HG02610 (cell line): ENCODE results near the gene PMF1.

ENCODE experiments used
- ATAC-seq: cut with Tn5 transposase; IDR thresholded peaks from one replicate; pipeline ENCODE4 v1.9.1; 2021; ENCODE audit warnings: mild to moderate bottlenecking, moderate library complexity; ENCODE audit not compliant: unreplicated experiment

The PMF1 gene

DNA sequence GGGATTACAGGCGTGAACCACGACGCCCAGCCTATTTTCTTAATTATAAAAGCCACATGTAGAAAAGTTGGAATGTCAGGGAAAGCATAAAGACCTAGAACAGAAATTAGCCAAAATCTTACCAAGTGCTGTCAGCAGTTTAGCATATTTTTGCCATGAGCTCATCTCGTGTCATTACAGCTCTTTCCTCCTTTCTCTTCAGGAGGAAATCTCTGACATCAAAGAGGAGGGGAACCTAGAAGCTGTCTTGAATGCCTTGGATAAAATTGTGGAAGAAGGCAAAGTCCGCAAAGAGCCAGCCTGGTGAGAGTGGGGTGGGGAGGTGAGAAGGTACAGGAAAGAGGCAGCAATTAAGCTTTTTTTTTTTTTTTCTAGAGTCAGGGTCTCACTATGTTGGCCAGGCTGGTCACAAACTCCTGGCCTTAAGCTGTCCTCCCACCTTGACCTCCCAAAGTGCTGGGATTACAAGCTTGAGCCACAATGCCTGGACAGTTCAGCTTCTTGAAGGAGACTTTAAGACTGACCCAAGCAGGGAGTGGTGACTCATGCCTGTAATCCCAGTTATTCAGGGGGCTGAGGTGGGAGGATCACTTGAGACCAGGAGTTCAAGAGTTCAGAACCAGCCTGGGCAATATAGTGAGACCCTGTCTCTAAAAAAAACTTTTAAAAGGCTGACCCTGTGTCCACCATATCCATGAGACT, 20.8 kb downstream of the PMF1 start:
- no peak for ATAC-seq

DNA sequence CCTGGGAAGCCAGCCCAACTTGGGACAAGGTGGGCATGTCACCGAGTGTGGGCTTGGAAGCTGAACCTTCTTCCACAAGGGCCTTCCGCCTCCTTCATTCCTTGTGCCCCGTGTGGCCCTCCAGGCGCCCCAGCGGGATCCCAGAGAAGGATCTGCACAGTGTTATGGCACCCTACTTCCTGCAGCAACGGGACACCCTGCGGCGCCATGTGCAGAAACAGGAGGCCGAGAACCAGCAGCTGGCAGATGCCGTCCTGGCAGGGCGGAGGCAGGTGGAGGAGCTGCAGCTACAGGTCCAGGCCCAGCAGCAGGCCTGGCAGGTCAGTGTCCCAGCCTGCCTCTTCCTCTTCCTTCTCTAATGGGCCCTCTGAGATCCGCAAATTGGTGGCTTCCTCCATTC, 23.4 kb downstream of the PMF1 start:
- no peak for ATAC-seq

DNA sequence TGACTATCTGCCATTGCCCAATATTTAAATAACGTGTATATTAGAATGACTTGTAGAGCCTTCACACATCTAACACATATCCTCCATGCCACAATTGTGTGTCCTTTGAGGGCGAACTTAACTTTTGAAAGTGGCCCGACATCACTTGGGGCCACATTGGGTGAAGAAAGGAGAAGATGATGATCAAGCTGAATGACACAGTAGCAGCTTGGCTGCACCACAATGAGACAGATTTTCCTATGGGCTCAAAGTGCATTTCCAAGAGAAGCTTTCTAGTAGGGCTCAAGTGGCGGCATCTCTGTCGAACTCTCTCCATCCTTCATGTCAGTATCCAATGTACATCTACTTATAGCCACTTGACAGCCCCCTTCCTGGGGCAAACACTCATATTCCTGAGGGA, 25.4 kb downstream of the PMF1 start:
- no peak for ATAC-seq

DNA sequence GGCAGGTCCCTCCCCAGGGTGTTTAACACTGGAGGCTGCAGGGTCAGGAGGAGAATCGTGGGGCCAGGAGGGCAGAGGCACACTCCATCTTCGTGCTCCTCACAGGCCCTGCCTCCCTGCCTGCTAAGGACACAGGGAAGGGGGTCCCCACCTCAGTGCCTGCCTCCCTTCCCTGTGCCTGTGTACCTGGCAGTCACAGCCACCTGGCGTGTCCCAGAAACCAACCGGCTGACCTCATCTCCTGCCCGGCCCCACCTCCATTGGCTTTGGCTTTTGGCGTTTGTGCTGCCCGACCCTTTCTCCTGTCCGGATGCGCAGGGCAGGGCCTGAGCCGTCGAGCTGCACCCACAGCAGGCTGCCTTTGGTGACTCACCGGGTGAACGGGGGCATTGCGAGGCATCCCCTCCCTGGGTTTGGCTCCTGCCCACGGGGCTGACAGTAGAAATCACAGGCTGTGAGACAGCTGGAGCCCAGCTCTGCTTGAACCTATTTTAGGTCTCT, 28.6 kb downstream of the PMF1 start:
- no peak for ATAC-seq

DNA sequence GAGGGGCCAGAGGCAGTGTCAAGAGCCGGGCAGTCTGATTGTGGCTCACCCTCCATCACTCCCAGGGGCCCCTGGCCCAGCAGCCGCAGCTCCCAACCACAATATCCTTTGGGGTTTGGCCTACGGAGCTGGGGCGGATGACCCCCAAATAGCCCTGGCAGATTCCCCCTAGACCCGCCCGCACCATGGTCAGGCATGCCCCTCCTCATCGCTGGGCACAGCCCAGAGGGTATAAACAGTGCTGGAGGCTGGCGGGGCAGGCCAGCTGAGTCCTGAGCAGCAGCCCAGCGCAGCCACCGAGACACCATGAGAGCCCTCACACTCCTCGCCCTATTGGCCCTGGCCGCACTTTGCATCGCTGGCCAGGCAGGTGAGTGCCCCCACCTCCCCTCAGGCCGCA, 29.1 kb downstream of the PMF1 start, which contains the start of gene BGLAP:
Gene BGLAP, plus strand, starts transcription at position 259 of the 400 bp plus-strand sequence. Its CDS starts 48 bp downstream, at position 307.
- no peak for ATAC-seq

DNA sequence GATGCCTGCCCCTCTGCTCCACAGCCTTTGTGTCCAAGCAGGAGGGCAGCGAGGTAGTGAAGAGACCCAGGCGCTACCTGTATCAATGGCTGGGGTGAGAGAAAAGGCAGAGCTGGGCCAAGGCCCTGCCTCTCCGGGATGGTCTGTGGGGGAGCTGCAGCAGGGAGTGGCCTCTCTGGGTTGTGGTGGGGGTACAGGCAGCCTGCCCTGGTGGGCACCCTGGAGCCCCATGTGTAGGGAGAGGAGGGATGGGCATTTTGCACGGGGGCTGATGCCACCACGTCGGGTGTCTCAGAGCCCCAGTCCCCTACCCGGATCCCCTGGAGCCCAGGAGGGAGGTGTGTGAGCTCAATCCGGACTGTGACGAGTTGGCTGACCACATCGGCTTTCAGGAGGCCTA, 29.9 kb downstream of the PMF1 start:
- no peak for ATAC-seq

DNA sequence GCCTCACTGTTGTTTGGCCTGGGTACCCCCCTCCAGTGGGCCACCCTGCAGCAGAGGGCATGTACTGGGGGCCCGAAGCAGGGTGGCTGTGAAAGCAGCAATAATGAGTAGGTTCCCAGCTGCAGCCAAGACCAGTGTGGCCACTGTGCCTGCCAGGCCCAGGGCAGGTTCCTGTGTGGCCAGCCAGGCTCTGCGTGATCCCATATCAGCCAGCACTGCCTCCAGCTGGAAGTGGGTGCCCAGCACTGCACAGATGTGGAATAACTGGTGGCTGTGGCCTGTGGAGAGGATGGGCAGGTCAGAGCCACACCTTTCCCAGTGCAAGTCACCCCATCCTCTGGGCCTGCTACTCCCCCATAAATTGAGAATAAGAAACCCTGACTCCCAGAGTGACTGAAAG, 31.3 kb downstream of the PMF1 start:
- ATAC-seq: no peak

DNA sequence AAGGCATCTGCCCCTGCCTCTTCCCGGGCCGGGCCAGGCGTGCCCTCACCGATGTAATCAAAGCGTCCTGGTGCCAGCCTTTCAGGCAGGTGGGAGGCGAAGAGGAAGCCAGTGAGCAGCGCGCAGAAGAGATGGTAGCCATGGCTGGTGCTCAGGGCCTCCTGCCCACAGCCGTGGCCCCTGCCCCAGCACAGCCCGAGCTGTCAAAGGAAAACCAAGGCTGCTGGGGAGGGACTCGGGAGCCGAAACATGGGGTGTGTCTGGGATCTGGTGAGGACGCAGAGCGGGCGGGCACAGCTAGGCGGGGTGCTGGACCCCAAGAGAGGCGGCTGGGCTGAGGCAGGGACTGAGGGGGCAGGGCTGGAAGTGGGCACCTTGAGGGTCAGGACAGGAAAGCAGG, 31.9 kb downstream of the PMF1 start:
- no peak for ATAC-seq

DNA sequence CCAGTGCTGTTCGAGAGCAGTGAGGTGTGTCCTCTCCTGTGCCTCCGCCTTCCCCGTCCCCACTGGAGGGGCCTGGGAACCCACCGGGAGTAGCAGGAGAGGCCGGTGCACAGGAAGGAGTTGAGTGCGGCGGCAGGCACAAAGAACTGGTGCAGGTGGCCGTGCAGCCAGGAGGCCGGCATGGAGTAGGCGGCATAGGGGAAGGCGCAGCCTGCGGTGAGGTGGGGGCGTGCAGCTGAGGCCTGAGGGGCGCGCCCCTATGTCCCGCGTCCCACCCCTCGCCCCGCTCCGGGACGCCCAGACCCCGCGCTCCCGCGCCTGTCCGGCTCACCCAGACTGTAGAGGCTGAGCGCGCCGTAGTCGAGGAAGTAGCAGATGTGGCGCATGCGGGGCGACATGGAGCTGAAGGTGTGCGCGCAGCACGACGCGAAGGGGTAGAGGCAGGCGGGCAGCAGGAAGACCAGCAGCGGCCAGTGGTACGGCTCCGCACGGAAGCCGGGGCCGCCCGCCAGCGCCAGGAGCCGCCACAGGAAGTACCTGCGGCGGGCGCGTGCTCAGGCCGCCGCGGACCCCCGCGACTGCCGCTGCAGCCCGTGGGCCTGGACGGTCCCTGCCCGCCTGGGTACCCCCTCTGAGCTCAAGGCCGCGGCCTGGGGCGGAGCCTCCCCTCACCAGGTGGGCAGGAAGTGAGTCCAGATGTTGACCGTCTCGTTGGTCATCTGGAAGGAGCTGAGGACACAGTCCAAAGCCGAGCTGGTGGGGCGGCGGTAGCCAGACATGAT, 32.8 kb downstream of the PMF1 start:
- no peak for ATAC-seq

DNA sequence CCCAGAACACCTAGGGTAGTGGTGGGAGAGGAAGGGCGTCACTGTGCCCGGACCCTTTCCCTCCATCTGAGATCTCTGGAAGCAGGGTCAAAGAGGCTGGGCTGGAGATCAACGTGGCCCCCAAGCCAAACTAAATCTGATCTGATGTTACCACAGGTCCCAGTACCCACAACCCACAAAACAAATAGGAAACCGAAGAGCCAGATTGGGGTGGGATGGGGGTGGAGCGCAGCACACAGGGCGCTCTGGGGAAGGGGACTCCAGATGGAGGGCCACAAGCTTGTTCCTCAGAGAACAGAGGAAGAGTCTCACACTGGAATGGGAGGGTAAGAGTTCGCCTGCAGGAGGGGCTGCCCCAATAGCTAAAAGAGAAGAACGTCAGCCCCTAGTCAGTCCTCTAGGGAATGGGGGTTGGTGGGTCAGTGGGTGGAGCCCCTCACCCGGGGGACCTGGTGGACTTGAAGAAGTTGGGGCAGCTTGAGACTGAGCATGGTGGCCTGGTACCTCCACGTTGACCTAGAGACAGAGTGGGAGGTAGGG, 33.5 kb downstream of the PMF1 start:
- ATAC-seq: no peak

DNA sequence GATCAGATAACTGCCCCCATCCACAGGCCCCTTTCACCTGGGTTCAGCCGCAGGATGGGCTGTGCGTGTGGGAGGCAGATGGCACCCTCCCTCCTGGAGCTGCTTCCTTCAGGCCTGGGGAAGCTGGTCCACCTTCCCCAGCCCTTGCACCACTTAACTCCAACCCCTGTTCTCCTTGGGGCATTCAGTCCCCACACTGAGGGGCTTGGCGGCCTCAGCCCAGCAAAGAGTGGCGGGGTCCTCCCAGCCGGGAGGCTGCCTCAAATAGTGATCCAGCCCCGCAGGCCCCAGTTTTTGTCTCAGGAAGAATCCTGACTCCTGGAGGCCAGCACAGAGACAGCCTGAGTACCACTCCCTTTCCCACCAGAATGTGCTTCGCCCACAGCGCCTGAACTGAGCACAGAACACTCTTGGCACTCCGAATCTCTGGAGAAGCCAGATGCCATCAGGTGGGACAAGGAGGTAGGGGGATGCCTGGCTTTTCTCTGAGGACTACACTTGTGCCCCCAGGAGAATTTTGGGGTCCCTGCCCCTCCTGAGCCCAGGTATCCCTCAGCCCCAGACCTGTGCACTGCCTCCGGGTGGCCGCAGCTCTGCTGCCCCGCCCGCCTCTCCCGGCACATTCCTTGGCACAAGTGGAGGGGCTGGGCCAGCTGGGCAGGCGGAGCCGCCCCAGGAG, 34.1 kb downstream of the PMF1 start:
- ATAC-seq: no peak

DNA sequence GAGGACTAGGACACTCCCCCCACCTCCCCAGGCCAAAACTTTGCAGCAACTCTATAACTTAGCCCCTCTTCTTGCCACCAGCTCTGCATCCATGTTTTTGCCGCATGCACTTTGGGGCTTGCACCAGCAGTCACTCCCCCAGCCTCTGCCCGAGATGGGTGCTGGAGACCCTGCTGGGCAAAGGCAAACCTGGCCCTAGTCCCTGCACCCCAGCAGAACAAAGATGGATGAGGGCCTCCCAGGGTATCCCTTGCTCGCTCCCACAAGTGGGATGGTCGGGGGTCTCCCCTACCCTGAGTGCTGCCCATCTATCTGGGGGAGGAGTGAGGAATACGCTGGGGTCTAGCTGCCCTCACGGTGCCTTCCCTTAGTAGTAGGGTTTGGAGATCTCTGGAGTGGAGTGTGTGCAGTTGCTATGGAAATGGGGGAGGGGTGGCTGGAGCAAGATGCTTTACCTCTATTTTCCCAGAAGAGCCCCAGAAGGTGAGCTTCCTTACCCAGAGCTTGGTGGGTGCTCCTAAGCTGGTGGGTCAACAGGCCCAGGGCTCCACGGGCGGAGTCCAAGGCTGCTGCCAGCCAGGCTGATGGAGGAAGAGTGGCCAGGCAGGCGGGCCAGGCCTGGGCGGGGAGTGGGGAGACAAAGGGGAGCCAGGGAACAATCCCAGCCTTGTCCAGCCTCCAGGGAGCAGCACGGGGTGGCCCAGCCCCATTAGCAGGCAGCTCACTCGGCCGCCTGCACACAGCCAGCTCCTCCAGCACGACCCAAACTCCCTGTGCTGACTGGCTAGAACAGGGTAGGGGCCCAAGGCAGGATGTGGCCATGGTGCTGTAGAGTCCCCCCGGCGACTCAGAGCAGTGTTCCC, 34.9 kb downstream of the PMF1 start, which contains the start of gene PAQR6:
Gene PAQR6, minus strand, starts transcription at position 597 of the 863 bp plus-strand sequence. CDS start 1,325 bp downstream, outside the sequence.
- ATAC-seq: no peak

DNA sequence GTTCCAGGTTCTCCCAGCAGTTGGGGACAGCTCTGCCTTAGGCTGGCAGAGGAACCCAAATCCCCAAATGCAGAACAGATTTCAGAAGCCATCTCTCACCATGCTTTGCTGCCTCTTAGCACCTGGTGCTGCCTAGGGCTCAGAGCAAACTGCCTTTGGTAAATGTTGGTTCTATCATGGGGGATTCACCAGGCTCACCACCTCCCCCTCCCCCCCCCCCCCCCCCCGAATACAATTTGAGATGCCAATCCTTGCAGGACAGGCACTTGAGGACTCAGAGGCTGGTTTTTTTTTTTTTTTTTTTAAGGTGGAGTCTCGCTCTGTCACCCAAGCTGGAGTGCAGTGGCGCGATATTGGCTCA, 35.5 kb downstream of the PMF1 start:
- ATAC-seq: no peak

DNA sequence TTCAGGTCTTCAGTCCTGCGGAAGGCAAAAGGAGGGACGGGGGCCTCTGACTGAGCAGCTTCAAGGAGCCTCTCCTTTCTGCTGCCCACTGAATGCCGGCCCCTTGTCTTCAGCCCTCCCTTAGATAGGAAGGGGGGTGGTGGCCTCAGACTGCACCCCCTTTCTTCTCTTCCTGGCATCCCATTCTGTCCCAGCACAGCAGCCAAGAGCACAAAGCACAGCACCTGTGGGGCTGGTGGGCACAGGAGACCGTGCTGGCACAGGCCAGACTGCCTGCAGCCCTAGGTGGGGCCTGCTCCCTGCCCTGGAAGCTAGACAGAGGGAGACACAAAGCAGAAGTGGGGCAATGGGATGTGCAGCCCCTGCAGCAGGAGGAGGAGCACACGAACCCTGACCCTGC, 36.8 kb downstream of the PMF1 start:
- no peak for ATAC-seq

DNA sequence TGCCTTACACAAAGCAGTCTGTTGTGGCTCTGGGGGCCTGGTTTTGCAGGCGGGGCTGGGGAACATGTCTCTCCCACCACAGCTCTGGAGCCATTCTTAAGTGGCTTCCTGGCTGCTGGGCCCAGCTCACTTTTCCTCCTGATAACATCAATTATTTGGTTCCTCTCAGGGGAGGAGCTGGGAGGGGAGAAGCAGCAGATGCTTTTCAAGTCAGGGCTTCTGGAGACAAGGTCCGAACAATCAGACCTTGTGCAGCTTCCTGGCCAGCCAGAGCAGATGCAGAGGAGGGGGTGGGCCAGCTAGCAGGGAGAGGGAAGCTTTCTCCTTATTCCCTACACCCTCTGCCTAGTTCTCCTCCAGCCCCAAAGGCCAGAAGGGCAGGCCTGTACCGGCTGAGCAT, 38.7 kb downstream of the PMF1 start:
- ATAC-seq: no peak

DNA sequence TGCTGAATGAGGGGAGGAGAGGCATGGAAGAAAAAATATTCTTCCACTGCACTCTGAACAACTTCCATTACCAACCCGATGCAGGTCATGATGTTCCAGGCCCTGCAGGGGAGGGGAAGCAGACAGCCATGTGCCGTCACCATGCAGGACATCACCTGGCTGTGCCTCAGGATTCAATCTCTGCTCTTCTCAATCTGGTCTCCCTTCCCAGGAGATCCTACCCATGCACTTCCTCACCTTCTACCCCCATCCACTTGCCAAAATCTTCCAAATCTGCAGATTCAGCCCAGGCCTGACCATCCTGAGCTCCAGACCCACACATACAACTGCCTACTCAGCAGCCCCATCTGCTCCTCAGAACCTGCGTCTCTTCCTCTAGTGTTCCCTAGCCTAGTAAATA, 40.8 kb downstream of the PMF1 start:
- no peak for ATAC-seq

DNA sequence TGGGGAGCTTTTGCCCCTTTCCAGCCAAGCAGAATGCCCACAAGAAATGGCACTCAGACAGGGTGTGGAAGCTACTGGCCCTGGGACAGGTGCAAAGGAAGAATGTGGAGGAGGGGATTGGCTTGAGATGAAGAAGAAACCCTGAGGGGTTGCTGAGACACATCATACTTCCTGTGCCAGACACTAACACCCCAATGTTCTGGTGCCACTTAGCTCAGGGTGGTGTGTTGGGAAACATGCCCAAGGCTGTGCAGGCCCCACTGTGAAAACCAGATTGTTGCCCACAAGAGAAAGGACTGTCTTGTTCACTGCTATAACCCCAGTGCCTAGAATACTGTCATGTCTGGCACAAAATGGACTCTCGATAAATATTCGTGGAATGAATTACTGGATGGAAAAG, 44.9 kb downstream of the PMF1 start:
- no peak for ATAC-seq

DNA sequence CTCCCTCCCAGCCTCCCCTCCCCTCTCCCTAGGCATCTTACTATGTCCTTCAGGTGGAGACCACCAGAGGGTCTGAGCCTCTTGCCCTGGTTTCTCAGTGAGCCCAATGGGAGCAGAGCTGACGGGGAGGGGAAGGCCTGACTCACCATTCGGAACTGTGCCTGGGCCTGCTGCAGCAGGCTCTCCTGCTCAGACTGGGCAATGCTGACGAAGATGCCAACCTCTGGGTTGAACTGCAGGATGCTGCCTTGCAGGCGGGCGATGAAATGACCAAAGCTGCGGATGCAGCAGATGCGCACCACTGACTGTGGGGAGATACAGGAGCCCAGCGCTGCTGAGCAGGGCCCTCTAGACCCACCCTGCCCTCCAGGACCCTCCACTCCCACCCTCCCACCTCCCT, 46.1 kb downstream of the PMF1 start:
- no peak for ATAC-seq

DNA sequence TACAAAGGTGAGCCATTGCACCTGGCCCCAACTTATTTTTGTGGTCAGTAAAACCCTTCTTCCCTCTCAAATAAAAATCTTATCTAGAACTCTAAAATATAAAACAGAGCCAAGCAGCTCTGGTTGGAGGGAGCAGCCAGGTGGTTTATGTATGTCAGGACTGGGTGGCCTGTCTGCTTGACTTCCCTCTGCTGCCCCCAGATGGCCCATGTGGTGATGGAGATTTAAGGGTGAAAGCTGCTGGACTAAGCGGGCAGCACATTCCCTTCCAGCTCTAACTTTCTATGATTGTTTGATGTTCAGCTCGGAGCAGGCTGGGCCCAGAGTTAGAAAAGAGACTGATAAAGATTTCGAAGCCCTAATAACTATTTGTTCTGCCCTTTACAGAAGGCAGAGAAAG, 47.0 kb downstream of the PMF1 start:
- no peak for ATAC-seq

DNA sequence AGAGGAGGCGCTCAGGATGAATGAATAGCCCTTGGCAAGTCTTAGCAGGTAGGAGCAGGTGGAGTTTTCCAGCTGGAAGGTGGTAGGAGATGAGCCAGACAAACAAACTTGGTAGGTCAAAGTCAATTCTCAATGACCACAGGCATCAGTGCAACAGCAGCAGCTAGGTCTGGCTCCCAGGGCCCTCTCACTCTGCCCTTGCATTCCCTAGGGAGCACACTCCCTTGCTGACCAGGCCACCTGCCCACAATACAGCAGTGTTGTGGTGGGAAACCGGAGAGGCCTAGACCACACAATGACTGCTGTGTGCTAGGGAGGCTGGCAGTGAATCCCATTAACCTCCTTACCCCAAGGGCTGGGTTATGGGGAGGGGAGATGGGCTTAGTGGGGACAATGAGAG, 48.1 kb downstream of the PMF1 start:
- ATAC-seq: no peak
